ENCODE data around the gene PDRG1.
A peak's percentile ranks its signal among the peaks of the same experiment; 100 is the strongest.
"Not testable (repeated sequence)": the region's sequence is repeated elsewhere in the genome, so short reads cannot be mapped to it uniquely, and the experiment has no call there.

PDRG1 gene

GRCh38 chr20:31966991-31967655 lies 15.3 kb upstream of the PDRG1 start:
- DNase-seq = no peak

GRCh38 chr20:31963889-31964288 lies 12.0 kb upstream of the PDRG1 start:
- no peak for DNase-seq

GRCh38 chr20:31962761-31963160 lies 10.9 kb upstream of the PDRG1 start:
- no peak for DNase-seq

GRCh38 chr20:31956556-31957526 lies 5.0 kb upstream of the PDRG1 start:
- no peak for DNase-seq

- DNase-seq = no peak
These were observed 2.7 kb upstream of the PDRG1 start for GRCh38 chr20:31954500-31954899.

- DNase-seq = no peak
These were observed 1.8 kb upstream of the PDRG1 start for GRCh38 chr20:31953556-31954148.

GRCh38 chr20:31951203-31951529 lies 680 bp downstream of the PDRG1 start:
- no peak for DNase-seq

GRCh38 chr20:31949877-31950646 lies 1.8 kb downstream of the PDRG1 start:
- DNase-seq = no peak

GRCh38 chr20:31948008-31948407 lies 3.8 kb downstream of the PDRG1 start:
- no peak for DNase-seq

- no peak for DNase-seq
These were observed 6.1 kb downstream of the PDRG1 start for GRCh38 chr20:31945785-31946184.

- no peak for DNase-seq
These were observed 6.5 kb downstream of the PDRG1 start for GRCh38 chr20:31945319-31945718.

GRCh38 chr20:31943052-31943471 lies 8.8 kb downstream of the PDRG1 start:
- no peak for DNase-seq

- DNase-seq = no peak
These were observed 12.2 kb downstream of the PDRG1 start for GRCh38 chr20:31939661-31940060.

GRCh38 chr20:31937820-31938219 lies 14.0 kb downstream of the PDRG1 start:
- no peak for DNase-seq

GRCh38 chr20:31936420-31936819 lies 15.4 kb downstream of the PDRG1 start:
- no peak for DNase-seq

- DNase-seq = peak; percentile 8 to 21
These were observed 16.7 kb downstream of the PDRG1 start for GRCh38 chr20:31934968-31935764.

GRCh38 chr20:31934491-31934890 lies 17.4 kb downstream of the PDRG1 start:
- no peak for DNase-seq

- no peak for DNase-seq
These were observed 18.1 kb downstream of the PDRG1 start for GRCh38 chr20:31933698-31934097.

GRCh38 chr20:31930779-31931178 lies 21.1 kb downstream of the PDRG1 start:
- no peak for DNase-seq

- DNase-seq = not testable (repeated sequence)
These were observed 22.2 kb downstream of the PDRG1 start for GRCh38 chr20:31929631-31930030.

GRCh38 chr20:31927627-31928159 lies 24.2 kb downstream of the PDRG1 start:
- DNase-seq = no peak

GRCh38 chr20:31926493-31926892 lies 25.4 kb downstream of the PDRG1 start:
- DNase-seq = no peak

All from Kasumi-1 (cell line).